ENCODE measurements around the gene TM4SF1. TPM values are rescaled to one million over a fixed set of nuclear protein-coding genes. Genes with fewer than 3 reads are reported as not detected.

TM4SF1 gene
- total RNA-seq, 6 experiments from 2014 or later: 7.9 to 63.0 (median 47.5) TPM

GRCh38 chr3:149414557-149415231 lies 37.2 kb upstream of the TM4SF1 start:
- no peaks in the 10 kb centered on the region for H3K36me3 ChIP-seq
- DNase-seq: no peak
- no peaks in the 10 kb centered on the region for H3K9me3 ChIP-seq
- no peak overlapping the region for H3K27ac ChIP-seq
- no peak overlapping the region for H3K4me3 ChIP-seq
- intact Hi-C loops (cut with DNase I): no loop called here
- H3K4me1 ChIP-seq: no peaks in the 10 kb centered on the region
- H3K27me3 ChIP-seq: no peaks in the 10 kb centered on the region
- WGBS (ENCODE audit: insufficient coverage, low coverage, low lambda C conversion rate, missing lambda C conversion rate): 100% methylated on average over 1 of the region's 1 CpG
- peak in 3 of 4 donors; percentile 44 to 66 (median 48) for ATAC-seq
- TF ChIP-seq CTCF (IDR thresholded peaks at IDR 0.05) (no peak), POLR2A (IDR thresholded peaks at IDR 0.05) (no peak)

DNA sequence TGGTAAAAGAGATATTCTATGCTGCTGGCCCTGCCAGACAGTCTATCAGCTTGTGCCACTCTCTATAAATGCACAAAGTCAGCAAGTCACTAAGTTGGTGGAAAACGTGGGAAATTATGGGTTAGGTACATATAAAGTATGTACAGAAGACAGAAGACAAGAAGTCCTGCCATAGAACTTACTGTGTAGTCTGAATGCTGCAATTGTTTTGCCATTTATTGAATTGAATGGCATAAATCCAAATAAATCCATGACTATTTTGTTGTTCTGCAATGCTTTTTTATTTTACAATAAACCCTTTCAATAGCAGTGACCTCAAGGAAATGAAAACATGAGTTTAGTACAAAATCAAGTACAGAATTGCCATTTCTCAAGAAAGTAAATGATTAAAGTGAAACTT lies 34.1 kb upstream of the TM4SF1 start:
- Histone ChIP-seq H3K36me3 (no peaks in the 10 kb centered on the region), H3K27ac (no peak overlapping the region), H3K4me3 (no peak overlapping the region), H3K9me3 (no peaks in the 10 kb centered on the region), H3K4me1 (peaks cover 0 to 9% (median 3%) of the 10 kb centered on the region in 4 donors), H3K27me3 (no peaks in the 10 kb centered on the region)
- ATAC-seq (no peak), DNase-seq (no peak)
- no peak for TF ChIP-seq CTCF (IDR thresholded peaks at IDR 0.05)
- TF ChIP-seq POLR2A (IDR thresholded peaks at IDR 0.05): no peak
- 23% methylated on average over 1 of the region's 1 CpG for WGBS (ENCODE audit: insufficient coverage, low coverage, low lambda C conversion rate, missing lambda C conversion rate)
- intact Hi-C loops (cut with DNase I): no loop called here

GRCh38 chr3:149409351-149409750 lies 31.9 kb upstream of the TM4SF1 start:
- Histone ChIP-seq H3K4me1 (peaks cover 0 to 12% (median 3%) of the 10 kb centered on the region in 4 donors), H3K27me3 (no peaks in the 10 kb centered on the region), H3K9me3 (no peaks in the 10 kb centered on the region), H3K4me3 (no peak overlapping the region), H3K27ac (no peak overlapping the region), H3K36me3 (no peaks in the 10 kb centered on the region)
- intact Hi-C loops (cut with DNase I): no loop called here
- WGBS (ENCODE audit: insufficient coverage, low coverage, low lambda C conversion rate, missing lambda C conversion rate): 91% methylated on average over 2 of the region's 2 CpGs
- no peak for ATAC-seq
- DNase-seq: no peak
- TF ChIP-seq CTCF (IDR thresholded peaks at IDR 0.05): no peak
- TF ChIP-seq POLR2A (IDR thresholded peaks at IDR 0.05): no peak

GRCh38 chr3:149407898-149408297 lies 30.4 kb upstream of the TM4SF1 start:
- Histone ChIP-seq H3K4me1 (peaks cover 0 to 26% (median 5%) of the 10 kb centered on the region in 4 donors), H3K27ac (no peak overlapping the region), H3K4me3 (no peak overlapping the region), H3K27me3 (no peaks in the 10 kb centered on the region), H3K9me3 (no peaks in the 10 kb centered on the region), H3K36me3 (no peaks in the 10 kb centered on the region)
- DNase-seq (no peak), ATAC-seq (peak; percentile 39 to 65 (median 42))
- TF ChIP-seq POLR2A (IDR thresholded peaks at IDR 0.05) (no peak), CTCF (IDR thresholded peaks at IDR 0.05) (no peak)
- WGBS (ENCODE audit: insufficient coverage, low coverage, low lambda C conversion rate, missing lambda C conversion rate): 33% methylated on average over 3 of the region's 3 CpGs
- intact Hi-C loops (cut with DNase I): no loop called here
